Measurements from ENCODE around the gene EVI5L.

The EVI5L gene

GRCh38 chr19:7822910-7823515 is 7.0 kb upstream of the EVI5L start:
- TF ChIP-seq PATZ1 (CRISPR knock-in tag; IDR thresholded peaks at IDR 0.05; ENCODE audit: borderline replicate concordance) (no peak), TCF4 (CRISPR knock-in tag; IDR thresholded peaks at IDR 0.05; ENCODE audit: borderline replicate concordance) (no peak), ESRRG (CRISPR knock-in tag; IDR thresholded peaks at IDR 0.05) (no peak), PPARA (CRISPR knock-in tag; IDR thresholded peaks at IDR 0.05; ENCODE audit: borderline replicate concordance) (no peak), ZNF565 (CRISPR knock-in tag; conservative IDR thresholded peaks at IDR 0.05; ENCODE audit: low read depth) (no peak), ISL1 (CRISPR knock-in tag; IDR thresholded peaks at IDR 0.05) (no peak), CSDC2 (CRISPR knock-in tag; IDR thresholded peaks at IDR 0.05) (no peak), TOX (CRISPR knock-in tag; IDR thresholded peaks at IDR 0.05; ENCODE audit: borderline replicate concordance) (no peak), ZC3H10 (CRISPR knock-in tag; IDR thresholded peaks at IDR 0.05) (no peak), ZNF70 (CRISPR knock-in tag; IDR thresholded peaks at IDR 0.05) (no peak), CREB5 (CRISPR knock-in tag; IDR thresholded peaks at IDR 0.05; ENCODE audit: low read depth) (no peak), GLIS3 (CRISPR knock-in tag; IDR thresholded peaks at IDR 0.05) (no peak), SNAI2 (CRISPR knock-in tag; IDR thresholded peaks at IDR 0.05) (no peak), ZFP3 (CRISPR knock-in tag; IDR thresholded peaks at IDR 0.05) (no peak)
- ATAC-seq: no peak

- TF ChIP-seq ZC3H10 (CRISPR knock-in tag; IDR thresholded peaks at IDR 0.05) (no peak), ZNF70 (CRISPR knock-in tag; IDR thresholded peaks at IDR 0.05) (no peak), TOX (CRISPR knock-in tag; IDR thresholded peaks at IDR 0.05; ENCODE audit: borderline replicate concordance) (no peak), ZNF565 (CRISPR knock-in tag; conservative IDR thresholded peaks at IDR 0.05; ENCODE audit: low read depth) (no peak), BACH2 (CRISPR knock-in tag; IDR thresholded peaks at IDR 0.05; ENCODE audit: borderline replicate concordance) (no peak), TSHZ2 (CRISPR knock-in tag; IDR thresholded peaks at IDR 0.05) (no peak), ZFP3 (CRISPR knock-in tag; IDR thresholded peaks at IDR 0.05) (no peak), CREB5 (CRISPR knock-in tag; IDR thresholded peaks at IDR 0.05; ENCODE audit: low read depth) (no peak), ESRRG (CRISPR knock-in tag; IDR thresholded peaks at IDR 0.05) (no peak), ISL1 (CRISPR knock-in tag; IDR thresholded peaks at IDR 0.05) (no peak), SNAI2 (CRISPR knock-in tag; IDR thresholded peaks at IDR 0.05) (no peak)
- no peak for ATAC-seq
These were observed 6.2 kb upstream of the EVI5L start for GRCh38 chr19:7823686-7824301.

GRCh38 chr19:7829166-7829520 is 875 bp upstream of the EVI5L start:
- no peak for ATAC-seq
- no peak for TF ChIP-seq RARB (CRISPR knock-in tag; IDR thresholded peaks at IDR 0.05)
- TF ChIP-seq ZFP3 (CRISPR knock-in tag; IDR thresholded peaks at IDR 0.05): no peak
- no peak for TF ChIP-seq BACH2 (CRISPR knock-in tag; IDR thresholded peaks at IDR 0.05; ENCODE audit: borderline replicate concordance)
- TF ChIP-seq TSHZ2 (CRISPR knock-in tag; IDR thresholded peaks at IDR 0.05): no peak
- TF ChIP-seq TCF4 (CRISPR knock-in tag; IDR thresholded peaks at IDR 0.05; ENCODE audit: borderline replicate concordance): no peak
- TF ChIP-seq PPARA (CRISPR knock-in tag; IDR thresholded peaks at IDR 0.05; ENCODE audit: borderline replicate concordance): no peak
- no peak for TF ChIP-seq SNAI2 (CRISPR knock-in tag; IDR thresholded peaks at IDR 0.05)
- no peak for TF ChIP-seq ZNF565 (CRISPR knock-in tag; conservative IDR thresholded peaks at IDR 0.05; ENCODE audit: low read depth)
- TF ChIP-seq TOX (CRISPR knock-in tag; IDR thresholded peaks at IDR 0.05; ENCODE audit: borderline replicate concordance): no peak
- no peak for TF ChIP-seq CSRNP3 (CRISPR knock-in tag; IDR thresholded peaks at IDR 0.05)
- TF ChIP-seq GLIS3 (CRISPR knock-in tag; IDR thresholded peaks at IDR 0.05): no peak
- no peak for TF ChIP-seq ZFP30 (CRISPR knock-in tag; IDR thresholded peaks at IDR 0.05)
- no peak for TF ChIP-seq CSDC2 (CRISPR knock-in tag; IDR thresholded peaks at IDR 0.05)
- TF ChIP-seq ZNF70 (CRISPR knock-in tag; IDR thresholded peaks at IDR 0.05): no peak
- TF ChIP-seq POU6F1 (CRISPR knock-in tag; IDR thresholded peaks at IDR 0.05; ENCODE audit: borderline replicate concordance, low read depth): no peak
- TF ChIP-seq ZNF8 (CRISPR knock-in tag; IDR thresholded peaks at IDR 0.05): no peak
- no peak for TF ChIP-seq ISL1 (CRISPR knock-in tag; IDR thresholded peaks at IDR 0.05)
